ENCODE measurements around the gene PLXNC1.

PLXNC1 gene

DNA sequence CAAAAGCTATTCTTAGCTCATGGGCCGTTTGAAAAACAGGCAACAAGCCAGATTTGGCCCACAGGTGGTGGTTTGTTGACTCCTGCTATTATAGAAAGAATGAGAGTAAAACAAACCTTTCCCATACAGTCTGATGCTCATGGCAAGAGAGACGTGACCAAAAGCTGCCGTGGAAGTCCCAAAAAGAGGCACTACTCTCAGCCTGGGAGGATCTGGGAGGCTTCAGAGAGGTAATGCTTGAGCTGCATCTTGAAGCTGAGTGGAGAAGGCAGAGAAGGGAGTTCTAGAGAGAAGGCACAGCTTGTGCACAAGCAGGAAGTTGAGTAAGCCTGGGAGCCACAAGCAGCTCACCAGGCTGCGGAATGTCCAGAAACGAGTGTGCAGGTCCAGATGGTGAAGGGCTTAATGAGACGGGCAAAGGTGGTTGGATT lies 9.6 kb downstream of the PLXNC1 start:
- no peak for DNase-seq (ENCODE audit: low read depth, low spot score)

DNA sequence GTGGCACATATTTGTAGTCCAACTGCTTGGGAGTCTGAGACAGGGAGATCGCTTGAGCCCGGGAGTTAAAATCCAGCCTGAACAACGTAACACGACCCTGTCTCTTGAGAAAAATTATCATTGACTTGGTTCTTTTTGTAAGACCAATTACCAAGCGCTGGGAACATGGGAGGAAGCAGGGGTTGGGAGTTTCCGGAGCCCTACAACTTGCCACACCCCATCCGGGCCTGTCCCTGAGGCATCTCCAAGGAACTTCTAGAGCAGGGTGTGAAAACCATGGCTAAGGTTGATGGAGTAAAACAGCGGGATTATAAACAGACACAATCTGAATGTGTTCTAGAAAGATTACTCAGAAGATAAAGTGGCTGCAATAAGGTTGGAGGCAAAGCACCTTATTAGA lies 10.3 kb downstream of the PLXNC1 start:
- DNase-seq (ENCODE audit: low read depth, low spot score) = no peak

GRCh38 chr12:94162108-94162507 lies 13.7 kb downstream of the PLXNC1 start:
- DNase-seq (ENCODE audit: low read depth, low spot score) = no peak

- no peak for DNase-seq (ENCODE audit: low read depth, low spot score)
Observed at GRCh38 chr12:94163850-94164249, 15.5 kb downstream of the PLXNC1 start.

DNA sequence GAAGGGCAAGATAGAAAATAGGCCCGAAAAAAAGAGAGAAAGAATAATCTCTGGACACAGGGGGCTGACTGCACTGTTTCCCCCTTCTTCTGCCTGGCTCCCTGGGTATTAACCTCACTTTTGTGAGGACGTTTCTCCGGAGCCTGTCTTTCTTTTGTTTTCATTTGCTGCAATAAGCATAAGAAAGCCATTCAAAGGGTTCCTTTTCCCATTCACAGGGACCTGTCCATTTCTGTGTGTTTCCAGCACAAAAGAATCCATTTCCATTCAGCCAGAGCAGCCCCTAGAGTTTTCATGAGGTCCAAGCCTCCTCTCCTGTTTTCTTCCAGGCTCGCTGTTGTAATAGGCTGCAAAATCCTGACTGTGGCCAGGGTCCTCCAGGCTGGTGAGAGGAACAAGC lies 16.8 kb downstream of the PLXNC1 start:
- no peak for DNase-seq (ENCODE audit: low read depth, low spot score)

DNA sequence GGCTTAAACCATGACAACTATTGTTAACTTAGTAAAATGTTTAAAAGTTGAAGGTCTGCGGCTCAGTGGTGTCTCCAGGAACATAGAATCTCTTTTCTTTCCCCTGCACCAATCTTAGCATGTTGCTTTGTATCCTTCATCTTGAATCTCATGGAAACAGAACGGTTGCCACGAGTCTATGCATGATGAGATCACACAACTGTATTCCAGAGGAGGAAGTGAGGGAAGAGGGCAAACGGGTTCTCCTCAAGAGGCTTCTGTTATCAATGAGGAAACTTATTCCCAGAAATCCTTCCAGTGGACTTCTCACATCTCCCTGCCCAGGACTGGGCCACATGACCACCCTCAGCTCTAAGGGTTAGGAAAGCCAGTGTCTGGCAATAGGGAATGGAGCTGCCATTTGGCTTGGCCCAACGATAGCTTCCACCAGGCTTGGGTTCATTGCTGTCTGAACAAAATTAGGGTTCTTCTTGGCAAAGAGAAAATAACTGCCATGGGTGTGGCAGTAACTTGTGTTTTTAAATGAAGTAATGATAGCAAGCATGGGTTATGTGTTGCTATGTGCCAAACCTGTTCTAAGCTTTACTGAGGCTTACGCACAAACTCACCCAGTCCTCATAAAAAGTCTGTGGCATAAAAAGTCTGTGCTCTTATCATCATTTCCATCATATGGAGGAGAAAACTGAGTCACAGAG lies 17.4 kb downstream of the PLXNC1 start:
- no peak for DNase-seq (ENCODE audit: low read depth, low spot score)

- DNase-seq (ENCODE audit: low read depth, low spot score) = no peak
Observed at GRCh38 chr12:94167071-94167755, 18.8 kb downstream of the PLXNC1 start.

- DNase-seq (ENCODE audit: low read depth, low spot score) = no peak
Observed at GRCh38 chr12:94167756-94168416, 19.5 kb downstream of the PLXNC1 start.

GRCh38 chr12:94169495-94169894 lies 21.1 kb downstream of the PLXNC1 start:
- DNase-seq (ENCODE audit: low read depth, low spot score) = no peak

GRCh38 chr12:94169966-94170689 lies 21.8 kb downstream of the PLXNC1 start:
- DNase-seq (ENCODE audit: low read depth, low spot score) = no peak

DNA sequence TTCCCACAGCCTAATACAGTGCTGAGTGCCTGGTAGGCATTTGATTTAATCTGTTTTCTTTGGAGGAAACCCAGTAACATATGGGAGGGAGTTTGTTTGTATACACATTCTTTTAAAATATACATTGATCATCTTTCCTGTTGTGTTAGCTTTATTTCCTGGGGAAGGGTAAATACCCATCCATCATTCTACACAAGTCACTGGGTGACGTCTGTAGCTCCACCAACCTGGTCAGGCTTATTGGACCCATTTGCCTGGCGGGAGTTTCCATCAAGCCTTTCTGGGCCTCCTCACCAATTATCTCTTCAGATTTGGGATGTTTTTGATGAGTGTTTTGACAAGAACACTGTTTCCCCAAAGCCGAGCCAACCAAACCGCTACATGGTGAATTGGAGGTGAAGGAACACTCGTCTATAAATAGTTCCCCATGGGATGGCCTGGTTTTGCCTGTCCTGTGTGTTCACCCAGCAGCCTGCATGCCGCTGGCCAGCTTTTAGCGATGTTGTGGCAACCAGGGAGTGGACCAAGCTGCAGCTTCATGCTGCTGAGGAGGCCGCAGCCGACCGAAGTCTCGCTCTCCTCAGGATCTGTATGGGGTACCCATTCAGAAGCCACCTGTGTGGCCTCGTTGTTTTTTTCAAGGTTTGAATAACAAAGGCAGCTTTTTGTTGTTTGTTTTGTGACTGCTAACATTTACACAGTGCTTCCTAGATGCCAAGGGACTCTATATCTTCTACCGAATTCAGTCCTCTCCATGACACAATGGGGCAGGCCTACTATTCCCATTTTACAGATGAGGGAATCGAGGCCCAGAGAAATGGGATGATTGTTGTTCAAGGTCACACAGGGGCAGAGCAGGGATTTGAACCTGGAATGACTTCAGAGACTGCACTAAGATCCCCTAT lies 22.6 kb downstream of the PLXNC1 start:
- no peak for DNase-seq (ENCODE audit: low read depth, low spot score)

- DNase-seq (ENCODE audit: low read depth, low spot score) = no peak
Observed at GRCh38 chr12:94171595-94171930, 23.2 kb downstream of the PLXNC1 start.

GRCh38 chr12:94172031-94172430 lies 23.7 kb downstream of the PLXNC1 start:
- DNase-seq (ENCODE audit: low read depth, low spot score) = no peak

GRCh38 chr12:94172973-94173372 lies 24.6 kb downstream of the PLXNC1 start:
- DNase-seq (ENCODE audit: low read depth, low spot score) = no peak

DNA sequence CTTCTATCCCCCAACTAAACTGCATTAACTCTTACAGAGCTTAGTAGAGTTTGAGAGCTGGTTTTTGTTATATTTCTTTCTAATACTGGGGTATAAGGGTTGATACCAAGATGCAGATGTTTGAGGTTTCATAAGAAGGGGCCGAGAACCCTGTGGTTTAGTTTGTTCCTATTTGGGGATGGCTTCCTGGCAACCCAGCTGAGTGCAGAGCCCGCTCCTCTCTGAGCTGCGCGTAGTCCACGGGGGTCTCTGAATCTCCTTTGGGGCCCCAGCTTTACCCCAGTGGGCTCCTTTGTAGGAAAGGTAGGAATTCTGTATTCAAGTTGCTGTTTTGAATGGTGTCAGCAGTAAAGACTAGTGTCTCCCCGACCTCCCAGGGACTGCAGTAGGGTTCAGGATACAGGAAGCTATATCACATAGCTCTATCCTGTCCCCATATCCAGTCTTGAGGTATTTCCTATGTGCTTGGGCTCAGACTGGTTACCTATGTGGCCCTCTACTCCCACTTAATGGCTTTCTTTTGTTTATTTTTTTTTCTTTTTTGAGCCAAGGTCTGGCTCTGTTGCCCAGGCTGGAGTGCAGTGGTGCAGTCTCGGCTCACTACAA lies 25.4 kb downstream of the PLXNC1 start:
- no peak for DNase-seq (ENCODE audit: low read depth, low spot score)

- DNase-seq (ENCODE audit: low read depth, low spot score) = no peak
Observed at GRCh38 chr12:94174576-94174975, 26.2 kb downstream of the PLXNC1 start.

DNA sequence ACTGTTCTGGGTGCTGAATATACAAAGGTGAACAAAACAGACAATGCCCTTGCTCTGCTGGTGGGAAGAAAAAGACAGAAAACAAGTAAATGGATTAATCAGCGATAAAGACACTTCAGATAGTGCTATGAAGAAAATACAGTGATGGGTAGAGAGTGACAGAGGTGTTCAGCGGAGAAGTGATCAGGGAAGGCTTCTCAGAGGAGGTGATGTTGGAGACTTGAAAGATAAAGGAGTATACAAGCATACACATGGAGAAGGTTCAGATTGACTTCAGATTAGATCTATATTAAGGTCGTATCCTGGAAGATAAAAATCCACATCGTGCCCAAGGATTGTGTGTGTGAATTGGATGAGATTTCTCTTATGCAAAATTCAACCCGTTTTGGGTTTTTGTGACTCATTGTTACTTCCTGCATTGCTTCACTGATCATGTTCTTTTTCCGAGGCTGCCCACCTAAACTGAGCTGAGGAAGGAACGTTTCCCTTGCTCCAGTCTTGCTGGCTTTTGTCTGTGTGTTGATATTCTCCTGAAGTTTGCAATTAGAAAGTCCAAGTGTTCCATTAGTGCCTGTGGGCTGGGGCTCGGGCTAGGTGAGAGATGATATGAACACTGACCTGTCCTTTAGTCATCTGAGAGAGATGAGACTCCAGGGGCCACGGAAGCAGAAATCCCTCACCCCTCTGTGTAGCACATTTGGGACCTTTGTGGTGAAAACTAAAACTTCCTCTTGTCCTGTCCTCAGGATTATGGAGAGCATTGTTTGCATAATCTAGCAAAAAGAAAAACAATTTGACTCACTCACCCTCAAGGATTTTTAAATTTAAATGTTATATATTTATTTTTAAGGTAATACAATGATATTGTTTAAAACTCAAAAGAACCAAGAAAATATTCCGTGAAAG lies 27.6 kb downstream of the PLXNC1 start:
- DNase-seq (ENCODE audit: low read depth, low spot score) = no peak

- no peak for DNase-seq (ENCODE audit: low read depth, low spot score)
Observed at GRCh38 chr12:94178054-94178453, 29.7 kb downstream of the PLXNC1 start.

DNA sequence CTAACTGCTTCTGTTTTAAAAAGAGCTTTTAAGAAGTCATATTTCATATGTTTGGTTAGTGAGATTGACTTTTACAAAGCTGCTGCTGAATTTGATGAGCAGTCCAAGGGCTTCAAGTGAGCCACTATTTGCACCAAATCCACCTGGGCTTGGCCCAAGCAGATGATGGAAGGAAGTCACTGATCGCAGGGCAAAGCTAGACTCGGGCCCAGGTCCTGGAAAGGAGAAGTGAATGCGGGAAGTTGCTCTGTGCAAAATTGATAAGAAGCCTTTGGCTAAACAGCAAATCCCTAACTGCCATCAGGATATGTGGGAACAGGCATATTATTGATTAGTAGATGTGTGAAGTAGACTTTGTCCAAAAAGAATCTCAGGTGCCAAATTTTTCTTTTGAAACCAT lies 30.5 kb downstream of the PLXNC1 start:
- no peak for DNase-seq (ENCODE audit: low read depth, low spot score)

GRCh38 chr12:94179723-94180122 lies 31.3 kb downstream of the PLXNC1 start:
- no peak for DNase-seq (ENCODE audit: low read depth, low spot score)

Measured in activated naive CD8-positive, alpha-beta T cell treated with anti-CD3 and anti-CD28 coated beads, Interleukin-2, amount 50 U/mL, for 16 hours (primary cell).